Liver (tissue), 3 donors: ENCODE measurements around the gene HS3ST4.

Experiments used
- CTCF ChIP-seq: fragments of 150-350 bp; IDR thresholded peaks from 2 replicates; pipeline ENCODE4 v1.5.1; 2017; ENCODE audit warnings: improper control_type of control experiment, low read depth, low read length; ENCODE audit not compliant: missing input control
- EGR1 ChIP-seq, 2 donors: IDR thresholded peaks; 2 replicates each; pipeline ENCODE4 v1.6.1; 2016 to 2018; ENCODE audit warnings: antibody characterized with exemption in 2 of 2, low read depth in 2 of 2
- FOXA1 ChIP-seq: IDR thresholded peaks from 2 replicates; pipeline ENCODE4 v1.6.1; 2016; ENCODE audit warnings: antibody characterized with exemption
- GABPA ChIP-seq, 2 donors: IDR thresholded peaks in 1 of 2; conservative IDR thresholded peaks in 1 of 2; 2 replicates each; pipeline ENCODE4 v1.6.1; 2016; ENCODE audit warnings: antibody characterized with exemption in 2 of 2, mild to moderate bottlenecking in 1 of 2, moderate library complexity in 1 of 2
- HNF4A ChIP-seq, 2 donors: conservative IDR thresholded peaks; 2 replicates each; pipeline ENCODE4 v1.6.1; 2016; ENCODE audit warnings: antibody characterized with exemption in 2 of 2, mild to moderate bottlenecking in 2 of 2
- JUND ChIP-seq, 2 donors: IDR thresholded peaks; 2 replicates each; pipeline ENCODE4 v1.6.1; 2016; ENCODE audit warnings: antibody characterized with exemption in 2 of 2
- RAD21 ChIP-seq, 2 donors: IDR thresholded peaks; 2 replicates each; pipeline ENCODE4 v1.6.1; 2016; ENCODE audit warnings: antibody characterized with exemption in 2 of 2, mild to moderate bottlenecking in 2 of 2
- SP1 ChIP-seq: IDR thresholded peaks from 2 replicates; pipeline ENCODE4 v1.6.1; 2018; ENCODE audit warnings: antibody characterized with exemption, mild to moderate bottlenecking
- TAF1 ChIP-seq: conservative IDR thresholded peaks from 2 replicates; pipeline ENCODE4 v1.6.1; 2016; ENCODE audit warnings: antibody characterized with exemption, mild to moderate bottlenecking
- YY1 ChIP-seq: IDR thresholded peaks from 2 replicates; pipeline ENCODE4 v1.6.1; 2016; ENCODE audit warnings: antibody characterized with exemption, mild to moderate bottlenecking
- ZBTB33 ChIP-seq: IDR thresholded peaks from 2 replicates; pipeline ENCODE4 v1.6.1; 2016; ENCODE audit warnings: antibody characterized with exemption
- TF ChIP-seq, protein P1 (sequence below): IDR thresholded peaks from 2 replicates; pipeline ENCODE4 v1.6.1; 2016; ENCODE audit warnings: antibody characterized with exemption, mild to moderate bottlenecking
- TF ChIP-seq, protein P2 (sequence below): IDR thresholded peaks from 2 replicates; pipeline ENCODE4 v1.6.1; 2016; ENCODE audit warnings: antibody characterized with exemption
- TF ChIP-seq, protein P3 (sequence below): IDR thresholded peaks from 2 replicates; pipeline ENCODE4 v1.6.1; 2016; ENCODE audit warnings: antibody characterized with exemption
- donor health status: healthy.
- donor health status: healthy.

- TF ChIP-seq CTCF (no peak), TAF1 (no peak), JUND (IDR thresholded peaks at IDR 0.05) (no peak), RAD21 (IDR thresholded peaks at IDR 0.05) (no peak), FOXA1 (no peak), SP1 (no peak), EGR1 (IDR thresholded peaks at IDR 0.05; ENCODE audit: low read depth in 2 of 2) (no peak), ZBTB33 (no peak), HNF4A (conservative IDR thresholded peaks at IDR 0.05) (no peak), YY1 (no peak), GABPA (IDR thresholded peaks at IDR 0.05 in 1 of 2, conservative IDR thresholded peaks at IDR 0.05 in 1 of 2) (no peak)
- TF ChIP-seq, protein P1, sequence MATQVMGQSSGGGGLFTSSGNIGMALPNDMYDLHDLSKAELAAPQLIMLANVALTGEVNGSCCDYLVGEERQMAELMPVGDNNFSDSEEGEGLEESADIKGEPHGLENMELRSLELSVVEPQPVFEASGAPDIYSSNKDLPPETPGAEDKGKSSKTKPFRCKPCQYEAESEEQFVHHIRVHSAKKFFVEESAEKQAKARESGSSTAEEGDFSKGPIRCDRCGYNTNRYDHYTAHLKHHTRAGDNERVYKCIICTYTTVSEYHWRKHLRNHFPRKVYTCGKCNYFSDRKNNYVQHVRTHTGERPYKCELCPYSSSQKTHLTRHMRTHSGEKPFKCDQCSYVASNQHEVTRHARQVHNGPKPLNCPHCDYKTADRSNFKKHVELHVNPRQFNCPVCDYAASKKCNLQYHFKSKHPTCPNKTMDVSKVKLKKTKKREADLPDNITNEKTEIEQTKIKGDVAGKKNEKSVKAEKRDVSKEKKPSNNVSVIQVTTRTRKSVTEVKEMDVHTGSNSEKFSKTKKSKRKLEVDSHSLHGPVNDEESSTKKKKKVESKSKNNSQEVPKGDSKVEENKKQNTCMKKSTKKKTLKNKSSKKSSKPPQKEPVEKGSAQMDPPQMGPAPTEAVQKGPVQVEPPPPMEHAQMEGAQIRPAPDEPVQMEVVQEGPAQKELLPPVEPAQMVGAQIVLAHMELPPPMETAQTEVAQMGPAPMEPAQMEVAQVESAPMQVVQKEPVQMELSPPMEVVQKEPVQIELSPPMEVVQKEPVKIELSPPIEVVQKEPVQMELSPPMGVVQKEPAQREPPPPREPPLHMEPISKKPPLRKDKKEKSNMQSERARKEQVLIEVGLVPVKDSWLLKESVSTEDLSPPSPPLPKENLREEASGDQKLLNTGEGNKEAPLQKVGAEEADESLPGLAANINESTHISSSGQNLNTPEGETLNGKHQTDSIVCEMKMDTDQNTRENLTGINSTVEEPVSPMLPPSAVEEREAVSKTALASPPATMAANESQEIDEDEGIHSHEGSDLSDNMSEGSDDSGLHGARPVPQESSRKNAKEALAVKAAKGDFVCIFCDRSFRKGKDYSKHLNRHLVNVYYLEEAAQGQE, result no peak
- TF ChIP-seq, protein P2, sequence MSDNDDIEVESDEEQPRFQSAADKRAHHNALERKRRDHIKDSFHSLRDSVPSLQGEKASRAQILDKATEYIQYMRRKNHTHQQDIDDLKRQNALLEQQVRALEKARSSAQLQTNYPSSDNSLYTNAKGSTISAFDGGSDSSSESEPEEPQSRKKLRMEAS, result no peak
- TF ChIP-seq, protein P3, sequence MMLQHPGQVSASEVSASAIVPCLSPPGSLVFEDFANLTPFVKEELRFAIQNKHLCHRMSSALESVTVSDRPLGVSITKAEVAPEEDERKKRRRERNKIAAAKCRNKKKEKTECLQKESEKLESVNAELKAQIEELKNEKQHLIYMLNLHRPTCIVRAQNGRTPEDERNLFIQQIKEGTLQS, result no peak
Observed at GRCh38 chr16:26012376-26012775, 320.6 kb downstream of the HS3ST4 start.
